HFF-Myc (cell line): ENCODE results near the gene PAGR1.
"Not testable (repeated sequence)": the region's sequence is repeated elsewhere in the genome, so short reads cannot be mapped to it uniquely, and the experiment has no call there.

Source experiments
- DNase-seq: peaks from one replicate; pipeline ENCODE4 v3.0.0-alpha.2; 2011; ENCODE audit warnings: low read depth; ENCODE audit errors: extremely low read depth
- H3K4me3 ChIP-seq: replicated peaks from 2 replicates; pipeline ENCODE4 v1.5.1; 2011; ENCODE audit warnings: low read depth, mild to moderate bottlenecking, control low read depth, low read length
- CTCF ChIP-seq: IDR thresholded peaks from 2 replicates; pipeline ENCODE4 v1.5.1; 2012; ENCODE audit warnings: mild to moderate bottlenecking, low read depth, low read length, control low read depth; ENCODE audit errors: missing control alignments

PAGR1 gene

DNA sequence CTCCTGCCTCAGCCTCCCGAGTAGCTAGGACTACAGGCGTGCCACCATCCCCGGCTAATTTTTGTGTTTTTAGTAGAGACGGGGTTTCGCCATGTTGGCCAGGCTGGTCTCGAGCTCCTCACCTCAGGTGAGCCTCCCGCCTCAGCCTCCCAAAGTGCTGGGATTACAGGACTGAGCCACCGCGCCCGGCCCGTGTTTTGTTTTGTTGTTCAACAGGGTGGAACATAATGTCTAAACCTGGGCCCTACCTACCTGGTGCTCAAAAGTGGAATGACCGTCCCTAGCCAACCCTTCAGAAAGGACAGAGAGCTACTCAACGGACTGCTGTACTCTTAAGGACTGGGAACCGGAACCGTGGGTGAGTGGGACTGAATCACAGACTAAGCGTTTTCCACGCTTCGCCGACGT is 26.2 kb upstream of the PAGR1 start:
- no peak for TF ChIP-seq CTCF
- no peak for DNase-seq
- peak overlapping the region; percentile 80 for H3K4me3 ChIP-seq

GRCh38 chr16:29790183-29790948 is 25.6 kb upstream of the PAGR1 start, which contains the start of gene KIF22:
KIF22 (plus strand) TSS chr16:29790751; CDS start chr16:29790760, 9 bp downstream.
- DNase-seq = peak; percentile 94
- peak; percentile 68 for TF ChIP-seq CTCF

GRCh38 chr16:29790949-29791844 is 24.8 kb upstream of the PAGR1 start:
- no peak for TF ChIP-seq CTCF
- no peak for DNase-seq
- H3K4me3 ChIP-seq = peak overlapping the region; percentile 80

More at GRCh38 chr16:29790183-29790948, 25.6 kb upstream of the PAGR1 start, which contains the start of gene KIF22:
- H3K4me3 ChIP-seq = peak within 1 kb of the TSS; percentile 80

- peak overlapping the region; percentile 80 for H3K4me3 ChIP-seq
- DNase-seq = no peak
- TF ChIP-seq CTCF = no peak
Observed at GRCh38 chr16:29791845-29792807, 23.8 kb upstream of the PAGR1 start.

GRCh38 chr16:29793153-29793552 is 22.8 kb upstream of the PAGR1 start:
- DNase-seq, H3K4me3 ChIP-seq: not testable (repeated sequence)

DNA sequence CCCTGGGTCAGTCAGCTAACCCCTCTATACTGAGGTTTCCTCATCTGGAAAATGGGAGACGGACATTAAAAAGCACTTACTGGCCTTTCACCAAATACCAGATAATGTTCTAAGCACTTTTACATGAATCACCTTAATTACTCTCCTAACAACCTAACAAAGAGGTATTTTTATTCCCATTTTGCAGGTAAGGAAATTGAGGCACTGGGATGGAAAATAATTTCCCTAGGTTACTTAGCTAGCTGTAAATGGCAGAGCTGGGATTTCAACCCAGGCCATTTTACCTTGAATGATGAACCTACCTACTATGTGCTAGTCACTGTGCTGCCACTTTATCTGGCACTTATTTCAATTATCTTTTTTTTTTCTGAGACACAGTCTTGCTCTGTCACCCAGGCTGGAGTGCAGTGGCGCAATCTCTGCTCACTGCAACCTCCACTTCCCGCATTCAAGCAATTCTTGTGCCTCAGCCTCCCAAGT is 21.7 kb upstream of the PAGR1 start:
- no peak overlapping the region for H3K4me3 ChIP-seq
- TF ChIP-seq CTCF = no peak
- no peak for DNase-seq
